HG02759 (cell line): ENCODE results near the gene APEH.

Experiments
- ATAC-seq: cut with Tn5 transposase; IDR thresholded peaks from one replicate; pipeline ENCODE4 v1.9.1; 2021; ENCODE audit warnings: mild to moderate bottlenecking, moderate library complexity; ENCODE audit not compliant: unreplicated experiment

The APEH gene

DNA sequence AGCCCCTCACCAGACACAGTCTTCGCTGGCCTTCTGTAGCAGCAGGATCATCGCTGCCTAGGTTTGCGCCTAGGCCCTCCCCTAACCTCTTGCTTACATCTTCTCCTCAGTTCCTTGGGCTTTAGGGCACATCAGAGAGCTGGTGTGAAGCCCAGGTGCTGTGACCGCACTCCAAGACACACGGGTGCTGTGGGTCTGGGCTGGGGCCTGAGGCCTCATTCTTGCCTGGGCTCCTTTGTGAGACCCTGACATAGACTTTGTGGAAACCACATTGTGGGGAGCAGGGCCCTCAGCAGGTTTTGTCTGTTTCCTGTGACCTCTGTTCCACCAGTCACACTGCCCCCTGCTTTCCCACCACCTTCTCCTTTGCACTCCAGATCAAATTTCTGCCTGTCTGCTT, 37.3 kb downstream of the APEH start:
- no peak for ATAC-seq

DNA sequence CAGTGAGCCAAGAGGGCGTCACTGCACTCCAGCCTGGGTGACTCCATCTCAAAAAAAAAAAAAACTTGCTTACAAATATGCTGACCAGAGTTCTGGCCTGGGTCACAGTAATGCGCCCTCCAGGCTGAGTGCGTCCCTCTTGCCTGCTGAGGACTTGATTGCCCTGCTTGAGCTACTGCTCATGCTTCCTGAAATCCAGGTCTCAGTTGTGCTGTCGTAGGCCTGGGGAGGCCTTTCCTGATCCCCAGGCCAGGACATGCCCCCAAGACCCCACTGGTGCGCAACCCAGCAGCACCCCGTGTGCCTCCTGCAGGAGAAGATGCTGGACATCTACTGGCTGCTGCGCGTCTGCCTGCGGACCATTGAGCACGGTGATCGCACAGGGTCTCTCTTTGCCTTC, 38.0 kb downstream of the APEH start:
- ATAC-seq, result no peak

DNA sequence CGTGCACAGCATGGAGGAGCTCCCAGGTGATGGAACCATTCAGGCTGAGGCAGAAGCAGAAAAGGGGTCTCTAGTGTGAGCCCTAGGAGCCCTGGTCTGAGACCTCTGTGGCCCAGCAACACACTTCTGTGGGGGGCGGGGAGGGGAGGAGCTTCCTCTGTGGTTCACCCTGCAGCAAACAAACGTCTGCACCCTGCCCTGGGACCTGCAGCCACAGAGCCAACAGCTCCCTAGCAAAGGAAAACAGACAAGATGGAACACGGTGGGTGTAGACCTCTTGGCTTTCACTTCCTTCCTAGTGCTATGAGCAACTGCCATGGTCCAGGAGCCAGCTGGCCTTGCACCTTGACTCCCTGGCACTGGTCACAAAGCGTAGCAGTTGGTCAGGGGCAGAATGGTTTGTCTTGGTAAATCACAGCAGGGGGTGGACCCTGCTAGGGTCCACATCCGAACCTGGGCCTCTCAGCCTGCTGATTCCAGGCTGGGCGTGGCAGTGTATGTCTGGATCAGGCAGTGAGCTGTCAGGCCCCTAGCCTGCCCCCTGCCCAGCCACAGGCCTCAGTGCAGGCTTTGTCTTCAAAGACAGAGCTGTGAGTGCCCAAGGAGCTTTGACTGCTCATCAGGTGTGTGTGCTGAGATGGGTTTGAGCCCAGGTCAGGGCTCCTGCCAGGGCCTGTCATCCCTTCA, 38.6 kb downstream of the APEH start:
- ATAC-seq, result no peak

DNA sequence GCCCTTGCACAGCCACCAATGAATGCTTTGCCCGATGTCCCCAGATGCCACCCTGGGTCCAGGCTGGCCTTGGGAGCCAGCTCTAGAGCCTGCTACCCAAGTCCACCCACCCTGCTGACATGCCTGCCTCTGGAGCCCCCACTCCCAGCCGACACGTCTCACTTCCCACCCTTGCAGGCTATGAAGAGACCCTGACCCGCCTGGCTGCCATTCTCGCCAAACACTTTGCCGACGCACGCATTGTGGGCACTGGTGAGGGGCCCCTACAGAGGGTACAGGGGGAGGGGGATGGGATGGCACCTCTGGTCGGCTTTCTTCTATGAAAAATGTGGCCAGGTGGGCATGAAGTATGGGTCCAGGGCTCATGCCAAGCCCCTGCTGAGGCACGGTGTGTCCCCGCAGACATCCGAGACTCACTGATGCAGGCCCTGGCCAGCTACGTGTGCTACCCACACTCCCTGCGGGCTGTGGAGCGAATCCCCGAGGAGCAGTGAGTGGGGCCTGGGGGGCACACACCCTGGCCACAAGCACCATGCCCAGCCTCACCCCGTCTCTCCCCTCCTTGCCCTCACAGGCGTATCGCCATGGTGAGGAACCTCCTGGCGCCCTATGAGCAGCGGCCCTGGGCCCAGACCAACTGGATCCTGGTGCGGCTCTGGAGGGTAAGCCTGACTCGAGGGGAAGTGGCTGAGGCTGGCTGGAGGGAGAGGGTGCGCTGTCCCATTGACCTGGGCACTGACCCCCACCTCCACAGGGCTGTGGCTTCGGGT, 39.4 kb downstream of the APEH start:
- no peak for ATAC-seq

DNA sequence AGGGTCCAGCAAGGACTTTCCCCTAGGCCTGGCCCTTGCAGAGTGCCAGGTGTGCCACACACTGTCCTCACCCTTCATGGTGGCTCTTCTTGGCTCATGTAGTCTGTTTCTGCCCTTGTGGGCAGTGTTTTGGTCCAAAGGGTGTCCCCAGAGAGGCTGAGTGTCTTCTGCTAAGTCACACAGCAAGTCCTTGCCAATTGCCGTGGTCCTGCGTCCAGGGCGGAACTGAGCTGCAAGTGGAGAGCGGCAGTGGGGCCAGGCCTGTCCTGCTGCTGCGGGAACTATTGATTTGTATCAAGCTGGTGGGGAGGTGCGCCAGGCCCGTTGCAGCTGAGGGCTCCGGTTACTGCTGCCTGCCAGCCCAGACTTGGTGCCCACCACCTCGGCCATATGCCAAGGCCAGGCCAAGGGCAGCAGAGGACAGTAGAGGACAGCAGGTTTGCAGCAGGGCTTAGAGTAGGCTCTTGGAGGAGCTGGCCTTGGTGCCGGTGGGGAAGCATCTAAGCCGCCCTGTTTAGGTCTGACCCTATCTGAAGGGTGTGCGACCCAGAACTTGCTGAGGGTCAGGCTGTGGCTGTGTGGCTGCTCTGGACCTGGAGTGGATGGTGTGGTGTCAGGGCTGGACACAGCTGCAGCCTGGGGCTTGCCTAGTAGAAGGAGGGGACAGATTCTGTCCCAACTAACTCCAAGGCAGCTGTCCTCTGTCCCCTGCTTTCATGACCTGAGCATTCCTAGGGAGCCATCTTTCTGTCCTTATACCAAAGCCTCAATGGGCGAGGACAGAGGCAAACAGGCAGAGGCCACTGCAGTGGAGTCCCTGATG, 40.8 kb downstream of the APEH start:
- no peak for ATAC-seq

DNA sequence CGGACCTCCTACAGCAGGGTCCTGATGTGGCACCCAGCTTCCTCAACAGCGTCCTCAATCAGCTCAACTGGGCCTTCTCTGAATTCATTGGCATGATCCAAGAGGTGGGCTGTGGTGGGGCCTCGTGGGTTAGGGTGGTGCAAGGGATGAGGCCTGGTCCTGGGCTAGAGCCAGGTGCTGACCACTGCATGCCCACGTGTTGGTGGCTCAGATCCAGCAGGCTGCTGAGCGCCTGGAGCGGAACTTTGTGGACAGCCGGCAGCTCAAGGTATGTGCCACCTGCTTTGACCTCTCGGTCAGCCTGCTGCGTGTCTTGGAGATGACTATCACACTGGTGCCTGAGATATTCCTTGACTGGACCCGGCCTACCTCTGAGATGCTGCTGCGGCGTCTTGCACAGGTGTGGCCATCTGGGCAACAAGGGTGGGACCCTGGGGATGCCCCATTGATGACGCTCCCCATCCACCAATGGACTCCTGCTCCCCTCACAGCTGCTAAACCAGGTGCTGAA, 41.5 kb downstream of the APEH start:
- no peak for ATAC-seq

DNA sequence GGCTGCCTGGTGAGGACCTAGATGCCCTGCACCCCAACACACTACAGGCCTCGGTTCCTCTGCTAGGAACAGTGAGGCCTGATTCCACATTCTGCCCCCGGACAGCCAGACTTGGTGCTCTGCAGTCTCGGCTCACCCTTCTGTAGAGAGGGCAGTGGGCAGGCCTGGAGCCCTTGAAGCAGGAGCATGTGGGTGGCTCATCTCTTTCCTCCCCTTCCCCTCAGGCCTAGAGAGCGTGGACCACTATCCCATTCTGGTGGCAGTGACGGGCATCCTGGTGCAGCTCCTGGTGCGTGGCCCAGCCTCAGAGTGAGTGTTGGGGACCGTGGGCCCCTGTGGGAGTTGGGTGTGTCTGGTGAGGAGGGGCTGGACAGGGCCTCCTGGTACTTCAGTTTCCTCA, 42.0 kb downstream of the APEH start:
- no peak for ATAC-seq

DNA sequence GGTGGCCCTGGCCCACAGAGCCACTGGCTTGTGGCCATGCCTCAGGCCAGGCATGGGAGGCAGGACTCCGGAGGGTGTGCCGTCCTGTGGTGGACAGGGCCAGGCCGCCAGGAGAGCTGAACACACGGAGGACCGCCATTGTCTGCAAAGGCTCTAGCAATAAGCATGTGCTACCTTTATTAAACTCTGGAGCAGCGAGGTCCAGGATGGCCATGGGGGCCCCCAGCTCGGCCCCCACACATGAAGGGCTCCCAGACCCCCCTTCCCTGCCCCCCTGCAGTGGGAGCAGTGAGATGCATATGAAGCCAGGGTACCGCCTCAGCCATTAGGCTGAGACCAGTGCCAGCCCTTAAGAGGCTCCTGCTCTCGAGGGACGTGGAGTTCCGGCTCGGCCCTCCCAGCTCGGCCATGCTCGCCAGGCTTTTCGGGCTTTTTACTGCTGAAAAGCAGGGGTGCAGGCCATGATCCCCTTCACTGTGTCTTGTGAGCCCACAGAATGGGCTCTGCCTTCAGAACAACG, 42.6 kb downstream of the APEH start:
- no peak for ATAC-seq

DNA sequence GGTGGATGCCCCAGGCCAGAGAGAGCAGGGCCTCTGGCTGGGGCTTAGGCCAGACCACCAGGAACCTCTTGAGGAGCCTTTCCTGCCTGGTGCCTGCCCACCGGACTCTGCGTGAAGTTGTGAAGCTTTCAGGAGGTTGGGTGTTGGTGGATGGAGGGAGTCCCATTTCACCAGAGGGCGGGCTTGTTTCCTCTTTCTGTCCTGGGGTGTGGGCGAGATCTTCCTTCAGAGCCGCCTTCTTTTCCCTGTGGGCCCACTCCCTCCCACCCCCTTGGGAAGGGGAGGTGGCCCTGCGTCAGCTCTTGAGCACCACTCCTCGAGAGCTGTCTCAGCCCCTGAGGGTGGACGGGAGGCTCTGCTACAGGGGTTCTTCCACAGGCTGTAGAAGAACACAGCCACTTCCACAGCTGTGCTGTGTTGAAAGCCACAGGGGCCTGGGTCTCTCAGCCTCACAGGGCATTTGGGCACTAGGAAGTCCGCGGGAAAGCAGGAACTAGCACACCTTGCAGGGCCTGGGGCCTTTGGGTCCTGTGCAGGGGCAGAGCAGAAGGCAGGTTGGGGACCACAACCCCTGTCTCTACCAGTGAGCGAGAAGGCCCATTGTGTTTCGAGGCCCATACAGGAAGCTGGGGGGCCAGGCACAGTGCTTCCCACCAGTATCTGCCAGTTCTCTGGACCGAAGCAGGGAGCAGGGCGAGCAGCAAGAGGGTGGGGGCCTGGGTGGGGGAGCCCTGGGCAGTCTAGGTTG, 43.2 kb downstream of the APEH start:
- no peak for ATAC-seq

DNA sequence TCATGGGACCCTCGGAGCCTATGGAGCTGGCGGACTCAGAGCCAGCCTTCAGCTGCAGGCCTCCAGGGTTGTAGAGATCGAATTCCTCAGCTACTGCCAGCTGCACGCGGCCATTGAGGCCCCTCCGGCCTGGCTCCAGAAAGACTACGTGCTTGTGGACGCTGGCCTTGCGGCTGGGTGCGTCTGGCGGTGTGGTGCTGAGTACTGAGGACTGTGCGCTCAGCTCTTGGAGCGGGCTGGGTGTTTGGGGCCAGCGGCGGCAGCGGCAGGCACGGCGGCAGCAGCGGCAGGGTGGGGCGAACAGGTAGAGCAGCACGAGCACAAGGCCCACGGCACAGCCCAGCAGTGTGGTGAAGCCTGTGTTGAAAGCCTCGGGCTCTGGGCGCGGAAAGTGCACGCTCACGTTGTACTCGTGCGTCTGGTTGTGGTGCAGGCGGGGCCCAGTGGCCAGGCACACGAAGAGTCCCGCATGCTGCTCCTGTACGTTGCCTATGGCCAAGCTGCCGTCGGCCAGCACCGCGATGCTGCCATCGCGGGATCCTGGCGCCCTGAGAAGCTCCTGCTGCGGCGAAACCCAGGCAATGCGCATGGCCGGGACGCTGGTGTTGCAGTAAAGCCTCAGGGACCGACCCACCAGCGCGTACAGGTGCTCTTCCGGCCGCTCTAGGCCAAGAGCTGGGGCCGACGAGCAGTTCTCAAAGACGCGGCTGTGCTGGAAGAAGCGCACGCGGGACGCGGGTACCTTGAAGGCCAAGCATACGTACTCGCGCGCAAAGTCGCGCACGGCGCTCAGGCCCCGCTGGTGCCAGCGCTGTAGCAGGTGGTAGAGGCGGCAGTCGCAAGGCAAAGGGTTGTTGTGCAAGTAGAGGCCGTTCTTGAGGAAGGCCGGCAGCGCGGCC, 44.1 kb downstream of the APEH start:
- no peak for ATAC-seq

DNA sequence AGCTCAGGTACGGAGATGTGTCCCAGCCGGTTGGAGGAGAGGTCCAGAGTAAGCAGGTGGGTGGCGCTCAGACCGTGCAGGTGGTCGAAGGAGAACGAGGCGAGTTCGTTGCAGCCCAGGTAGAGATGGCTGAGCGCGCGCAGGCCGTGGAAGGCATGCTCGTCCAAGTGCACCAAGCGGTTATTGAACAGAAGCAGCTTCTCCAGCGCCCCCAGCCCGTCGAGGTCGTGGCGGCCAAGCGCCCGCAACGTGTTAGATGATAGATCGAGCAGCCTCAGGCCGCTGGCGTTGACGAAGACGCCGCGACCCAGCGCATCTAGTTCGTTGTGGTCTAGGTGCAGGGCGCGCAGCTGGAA, 44.7 kb downstream of the APEH start:
- no peak for ATAC-seq

DNA sequence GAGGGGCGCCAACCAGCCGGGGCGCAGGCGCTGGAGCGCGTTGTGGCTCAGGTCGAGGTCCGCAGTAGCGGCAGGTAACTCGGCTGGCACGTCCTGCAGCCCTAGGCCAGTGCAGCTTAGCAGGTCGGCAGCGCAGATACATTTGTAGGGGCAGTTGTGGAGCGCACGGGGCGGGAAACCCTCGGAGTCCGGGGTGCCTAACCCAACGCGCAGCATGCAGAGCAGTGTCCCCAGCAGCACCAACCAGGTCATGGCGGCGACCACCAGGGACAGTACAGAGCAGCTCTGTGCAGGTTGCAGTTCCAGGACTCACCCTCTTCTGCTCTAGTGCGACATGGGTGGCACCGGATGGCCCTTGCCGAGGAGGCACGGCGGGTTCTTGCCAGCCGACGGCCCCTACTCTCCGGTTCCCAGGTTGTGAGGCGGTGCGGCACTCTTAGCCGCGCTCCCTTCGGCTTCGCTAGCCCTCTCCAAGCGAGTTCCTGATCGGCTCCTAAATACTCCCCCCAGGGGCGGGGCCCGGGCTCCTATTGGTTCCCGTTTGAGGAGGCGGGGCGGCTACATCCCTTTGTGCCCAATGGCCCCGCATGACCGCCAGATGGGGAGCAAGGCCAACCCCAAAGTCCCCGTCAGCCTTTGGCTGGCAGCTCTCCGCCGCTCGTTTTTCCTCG, 45.2 kb downstream of the APEH start, which contains the start of gene AMIGO3:
Gene AMIGO3 (minus strand): TSS at position 471 of the 671 bp plus-strand sequence. CDS start 219 bp downstream, at position 252.
- ATAC-seq, result peak; percentile 53

DNA sequence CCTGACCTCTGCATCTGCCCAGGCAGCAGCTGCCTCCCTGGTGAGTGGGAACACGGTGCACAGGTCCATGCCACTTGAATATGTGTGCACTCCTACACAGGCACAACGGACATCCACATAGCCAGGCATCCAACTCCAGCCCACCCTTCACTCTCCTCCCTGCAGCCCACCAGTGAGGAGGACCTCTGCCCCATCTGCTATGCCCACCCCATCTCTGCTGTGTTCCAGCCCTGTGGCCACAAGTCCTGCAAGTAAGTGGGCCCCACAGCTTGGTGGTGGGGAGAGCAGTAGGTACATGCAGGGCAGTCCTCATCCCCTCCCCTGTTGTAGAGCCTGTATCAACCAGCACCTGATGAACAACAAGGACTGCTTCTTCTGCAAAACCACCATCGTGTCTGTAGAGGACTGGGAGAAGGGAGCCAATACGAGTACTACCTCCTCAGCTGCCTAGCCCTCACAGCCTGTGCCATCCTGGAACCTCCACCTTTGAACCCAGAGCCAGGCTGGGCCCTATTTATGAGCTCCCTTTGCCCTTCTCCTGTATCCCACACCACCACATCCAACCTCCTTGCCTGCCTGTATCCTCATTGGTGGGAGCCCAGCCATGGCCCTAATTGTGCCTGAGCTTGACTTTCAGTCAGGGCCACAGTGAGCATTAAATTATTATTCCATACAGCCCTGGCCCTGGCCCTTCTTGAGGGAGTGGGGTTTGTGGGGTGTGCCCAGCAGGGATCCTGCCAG, 46.9 kb downstream of the APEH start:
- ATAC-seq, result no peak

DNA sequence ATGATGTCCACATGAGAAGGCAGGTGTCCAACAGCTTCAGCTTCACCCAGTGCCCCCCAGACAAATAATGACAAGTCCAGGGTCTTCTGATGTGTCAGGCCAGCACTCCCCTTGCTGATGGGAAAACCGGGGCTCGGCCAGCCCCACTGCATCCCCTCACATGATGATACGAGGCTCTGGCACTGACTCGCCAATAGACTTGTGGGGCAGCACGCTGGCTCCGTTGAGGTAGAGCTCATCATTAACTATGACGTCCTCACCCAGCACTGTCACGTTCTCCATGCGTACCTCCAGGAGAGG, 47.4 kb downstream of the APEH start:
- no peak for ATAC-seq

DNA sequence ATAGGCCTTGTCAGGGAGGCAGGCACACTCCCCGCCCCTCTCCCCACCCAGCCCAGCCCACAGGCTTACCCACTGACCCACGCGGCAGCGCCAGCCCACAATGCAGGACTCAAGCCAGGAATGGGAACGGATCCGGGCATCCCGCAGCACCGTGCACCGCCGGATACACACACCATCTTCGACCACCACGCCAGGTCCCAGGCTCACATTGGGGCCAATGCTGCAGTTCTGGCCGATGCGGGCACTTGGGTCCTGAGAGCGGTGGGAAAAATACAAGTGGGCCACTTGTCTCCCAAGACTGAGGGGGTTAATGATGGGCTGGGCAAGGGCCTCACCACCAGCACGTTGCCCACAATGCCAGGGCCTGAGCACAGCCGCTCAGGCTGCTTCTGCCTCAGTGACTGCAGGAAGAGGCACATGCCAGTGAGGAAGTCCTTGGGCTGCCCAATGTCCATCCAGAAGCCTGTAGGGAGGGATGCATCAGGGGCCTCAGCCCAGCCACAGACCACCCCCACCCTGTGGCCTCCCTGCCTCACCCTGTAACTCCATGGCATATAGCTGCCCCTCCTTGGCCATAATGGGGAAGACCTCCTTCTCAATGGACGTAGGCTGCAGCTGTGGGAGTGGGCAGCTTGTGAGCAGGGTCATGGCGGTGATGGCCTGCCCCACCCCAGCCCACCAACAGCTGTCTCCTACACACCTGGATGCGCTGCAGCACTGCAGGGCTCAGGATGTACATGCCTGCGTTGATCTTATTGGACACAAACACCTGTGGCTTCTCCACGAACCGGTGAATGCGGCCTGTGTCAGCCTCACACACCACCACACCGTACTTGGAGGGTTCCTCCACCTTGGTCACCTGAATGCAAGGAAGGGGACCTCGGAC, 48.0 kb downstream of the APEH start:
- ATAC-seq, result no peak

DNA sequence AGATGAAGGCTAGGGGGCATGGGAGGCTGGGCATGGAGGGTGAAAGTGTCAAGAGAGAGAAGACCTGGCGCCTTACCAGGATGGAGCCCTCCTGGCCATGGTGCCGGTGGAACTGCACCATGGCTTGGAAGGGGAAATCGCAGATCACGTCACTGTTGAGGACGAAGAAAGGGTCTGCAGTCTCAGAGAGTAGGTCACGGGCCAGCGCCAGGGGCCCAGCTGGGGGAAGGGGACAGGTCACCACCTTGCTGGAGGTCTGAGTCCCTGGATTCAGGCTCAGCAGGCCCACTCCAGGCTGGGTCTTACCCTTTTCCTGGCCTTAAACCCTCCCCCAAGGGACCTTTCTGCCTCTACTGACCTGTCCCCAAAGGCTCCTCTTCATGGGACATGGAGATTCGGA, 48.7 kb downstream of the APEH start:
- ATAC-seq, result no peak

DNA sequence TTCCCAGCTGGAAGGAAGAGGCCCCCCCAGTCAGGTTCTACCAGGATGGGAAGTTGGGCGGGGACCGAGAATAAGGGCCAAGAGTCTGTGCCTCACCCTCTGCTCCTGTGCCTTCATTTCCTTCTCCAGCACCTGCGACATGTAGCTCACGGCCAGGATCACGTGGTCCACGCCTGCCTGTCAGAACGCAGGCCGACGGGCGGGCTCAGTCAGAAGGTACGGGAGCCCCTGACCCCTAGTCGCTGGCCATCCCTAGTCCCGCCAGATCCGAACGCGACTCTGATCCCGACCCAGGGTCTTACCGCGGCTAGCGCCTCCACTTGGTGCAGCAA, 49.1 kb downstream of the APEH start:
- no peak for ATAC-seq
